Activated naive CD4-positive, alpha-beta T cell treated with anti-CD3 and anti-CD28 coated beads, Interleukin-2, amount 50 U/mL, for 72 hours (primary cell): ENCODE results near the gene NADK. TPM values are rescaled to one million over a fixed set of nuclear protein-coding genes. Genes with fewer than 3 reads are reported as not detected.
"Not testable (repeated sequence)": the region's sequence is repeated elsewhere in the genome, so short reads cannot be mapped to it uniquely, and the experiment has no call there.

Experiments used
- ATAC-seq, 2 donors: fragments of 150-1000 bp; cut with Tn5 transposase; 2 replicates each; pipeline ENCODE4 v1.10.0; 2021; ENCODE audit warnings: mild to moderate bottlenecking in 2 of 2, moderate library complexity in 2 of 2
- DNase-seq, 2 donors: peaks; one replicate each; pipeline ENCODE4 v3.0.0; 2021 to 2022; ENCODE audit warnings: low spot score in 2 of 2
- H3K27ac Mint-ChIP-seq, 2 donors: one replicate each; pipeline ENCODE4 v1.8.0; 2022; ENCODE audit warnings: mild to moderate bottlenecking in 2 of 2, mixed read lengths in 2 of 2
- H3K36me3 Mint-ChIP-seq, 2 donors: one replicate each; pipeline ENCODE4 v1.8.0; 2022; ENCODE audit warnings: mixed read lengths in 2 of 2
- H3K9me3 Mint-ChIP-seq, 2 donors: one replicate each; pipeline ENCODE4 v1.8.0; 2022; ENCODE audit warnings: mixed read lengths in 2 of 2
- total RNA-seq, 2 donors: library from RNA; stranded (reverse); gene quantifications; one replicate each; pipeline ENCODE4 v1.2.3, GENCODE V29; 2022

The NADK gene
- total RNA-seq, 2 donors from 2014 or later: 64.7 to 67.6 TPM

GRCh38 chr1:1742529-1742928 is 35.7 kb downstream of the NADK start:
- not testable (repeated sequence) for DNase-seq, ATAC-seq, H3K36me3 Mint-ChIP-seq, H3K27ac Mint-ChIP-seq, H3K9me3 Mint-ChIP-seq

GRCh38 chr1:1741013-1741412 is 37.3 kb downstream of the NADK start:
- not testable (repeated sequence) for ATAC-seq

GRCh38 chr1:1738799-1739337 is 39.4 kb downstream of the NADK start:
- not testable (repeated sequence) for H3K27ac Mint-ChIP-seq, DNase-seq, H3K9me3 Mint-ChIP-seq, H3K36me3 Mint-ChIP-seq
- ATAC-seq: peak in 1 of 2 donors; percentile 24

More at GRCh38 chr1:1741013-1741412, 37.3 kb downstream of the NADK start:
- H3K36me3 Mint-ChIP-seq, H3K27ac Mint-ChIP-seq, H3K9me3 Mint-ChIP-seq, DNase-seq: not testable (repeated sequence)

- not testable (repeated sequence) for H3K27ac Mint-ChIP-seq, DNase-seq, H3K36me3 Mint-ChIP-seq, H3K9me3 Mint-ChIP-seq
- ATAC-seq: peak in 1 of 2 donors; percentile 29
Measured at GRCh38 chr1:1737675-1738590, 40.3 kb downstream of the NADK start.

GRCh38 chr1:1732381-1732780 is 45.9 kb downstream of the NADK start:
- Mint-ChIP-seq H3K9me3 (no peaks in the 10 kb centered on the region), H3K27ac (peak overlapping the region in 1 of 2 donors; percentile 40), H3K36me3 (peaks cover 5% of the 10 kb centered on the region in 2 donors)
- ATAC-seq (no peak), DNase-seq (no peak)

- H3K36me3 Mint-ChIP-seq: peaks cover 5% of the 10 kb centered on the region in 2 donors
- DNase-seq (no peak), ATAC-seq (no peak)
- H3K9me3 Mint-ChIP-seq: no peaks in the 10 kb centered on the region
- H3K27ac Mint-ChIP-seq: peak overlapping the region in 1 of 2 donors; percentile 77
Measured at GRCh38 chr1:1730870-1731269, 47.4 kb downstream of the NADK start.

GRCh38 chr1:1730230-1730629 is 48.0 kb downstream of the NADK start:
- not testable (repeated sequence) for H3K27ac Mint-ChIP-seq, H3K9me3 Mint-ChIP-seq, H3K36me3 Mint-ChIP-seq, ATAC-seq, DNase-seq

- not testable (repeated sequence) for DNase-seq, ATAC-seq, H3K9me3 Mint-ChIP-seq, H3K27ac Mint-ChIP-seq, H3K36me3 Mint-ChIP-seq
Measured at GRCh38 chr1:1729116-1729816, 49.0 kb downstream of the NADK start.

GRCh38 chr1:1728308-1729005 is 49.8 kb downstream of the NADK start:
- H3K9me3 Mint-ChIP-seq, H3K36me3 Mint-ChIP-seq, ATAC-seq, DNase-seq: not testable (repeated sequence)
- H3K27ac Mint-ChIP-seq: peak overlapping the region in 1 of 2 donors; percentile 60

GRCh38 chr1:1727131-1727651 is 51.1 kb downstream of the NADK start:
- not testable (repeated sequence) for H3K36me3 Mint-ChIP-seq, H3K9me3 Mint-ChIP-seq, ATAC-seq, DNase-seq
- H3K27ac Mint-ChIP-seq: peak overlapping the region in 1 of 2 donors; percentile 86

- not testable (repeated sequence) for H3K36me3 Mint-ChIP-seq, H3K9me3 Mint-ChIP-seq, DNase-seq, ATAC-seq
- peak overlapping the region; percentile 86 to 92 for H3K27ac Mint-ChIP-seq
Measured at GRCh38 chr1:1726088-1726487, 52.2 kb downstream of the NADK start.

GRCh38 chr1:1724035-1724864 is 54.0 kb downstream of the NADK start, which contains the start of gene CDK11A:
Gene CDK11A (minus strand): TSS chr1:1724357. CDS start chr1:1722818, 1,539 bp downstream.
- H3K27ac Mint-ChIP-seq: peak within 1 kb of the TSS; percentile 93 to 98
- not testable (repeated sequence) for H3K36me3 Mint-ChIP-seq, H3K9me3 Mint-ChIP-seq
- ATAC-seq (peak; percentile 97 to 99), DNase-seq (peak; percentile 92 to 99)

- no peaks in the 10 kb centered on the region for H3K9me3 Mint-ChIP-seq
- no peak for ATAC-seq
- no peak for DNase-seq
- H3K36me3 Mint-ChIP-seq: peaks cover 9 to 12% of the 10 kb centered on the region in 2 donors
- H3K27ac Mint-ChIP-seq: peak overlapping the region in 1 of 2 donors; percentile 72
Measured at GRCh38 chr1:1721201-1721600, 57.1 kb downstream of the NADK start.

- DNase-seq, ATAC-seq, H3K9me3 Mint-ChIP-seq, H3K27ac Mint-ChIP-seq: not testable (repeated sequence)
- H3K36me3 Mint-ChIP-seq: peaks cover 13 to 22% of the 10 kb centered on the region in 2 donors
Measured at GRCh38 chr1:1715109-1715883, 63.0 kb downstream of the NADK start.

- H3K27ac Mint-ChIP-seq: not testable (repeated sequence)
Measured at GRCh38 chr1:1707897-1708296, 70.4 kb downstream of the NADK start.

More at GRCh38 chr1:1707897-1708296, 70.4 kb downstream of the NADK start:
- H3K9me3 Mint-ChIP-seq, H3K36me3 Mint-ChIP-seq, ATAC-seq, DNase-seq: not testable (repeated sequence)
